GM12878 (cell line): Measurements from ENCODE around the gene CPLX4. TPM values are rescaled to one million over a fixed set of nuclear protein-coding genes. Genes with fewer than 3 reads are reported as not detected.
A peak's percentile ranks its signal among the peaks of the same experiment; 100 is the strongest.

Experiments used
- ATAC-seq: fragments of 200-7000 bp; cut with Tn5 transposase; 3 replicates; pipeline ENCODE4 v1.9.1; 2020; ENCODE audit warnings: mild to moderate bottlenecking, moderate library complexity
- BruUV-seq: library from RNA; stranded (reverse); fragments of 400-500 nt; replicated peaks from 2 replicates; lab custom pipeline; 2021; lab: Mats Ljungman, UMichigan
- CTCF ChIA-PET: fragments of 300-600 bp; sonication (Branson Sonifier 250); formaldehyde crosslinking; extraction: SDS; loops from one replicate; lab custom pipeline; 2021; ENCODE audit warnings: inconsistent platforms; lab: Yijun Ruan, JAX
- POLR2A ChIA-PET: fragments of 350-600 bp; formaldehyde crosslinking; extraction: SDS; loops from one replicate; lab custom pipeline; 2021; ENCODE audit warnings: inconsistent platforms; lab: Charles Lee
- RAD21 ChIA-PET: fragments of 300-600 bp; sonication (Branson Sonifier 250); formaldehyde crosslinking; loops from one replicate; lab custom pipeline; 2023; ENCODE audit warnings: antibody characterized with exemption; ENCODE audit not compliant: unreplicated experiment; lab: Charles Lee
- SMC1A ChIA-PET: fragments of 300-600 bp; sonication (Branson Sonifier 250); formaldehyde crosslinking; loops from one replicate; lab custom pipeline; 2023; ENCODE audit not compliant: unreplicated experiment, uncharacterized antibody; lab: Charles Lee
- DNase-seq: peaks from one replicate; pipeline ENCODE4 v3.0.0-alpha.2; 2011; ENCODE audit warnings: low read depth, low spot score
- FAIRE-seq: peaks from 3 replicates; lab custom pipeline; 2011; peaks lifted over from hg19 to GRCh38; lab: Jason Lieb, UNC
- H2AFZ ChIP-seq: 2 replicates; pipeline ENCODE4 v1.6.0; 2011; ENCODE audit warnings: low read depth, low read length, control low read depth; ENCODE audit not compliant: control insufficient read depth
- H3K27ac ChIP-seq: 2 replicates; pipeline ENCODE4 v1.5.1; 2011; ENCODE audit warnings: control low read depth; ENCODE audit not compliant: control insufficient read depth, insufficient read depth
- H3K27me3 ChIP-seq, 2 experiments: replicated peaks in 1 of 2; 2 replicates each; pipeline versions ENCODE4 v1.6.0 to v1.6.1; 2011; ENCODE audit warnings: low read length in 1 of 2; ENCODE audit not compliant: control insufficient read depth in 2 of 2, insufficient read depth in 2 of 2
- H3K36me3 ChIP-seq, 2 experiments: 2 replicates each; pipeline ENCODE4 v1.5.1; 2011; ENCODE audit warnings: low read length in 1 of 2; ENCODE audit not compliant: control insufficient read depth in 2 of 2, insufficient read depth in 2 of 2
- H3K4me1 ChIP-seq: 2 replicates; pipeline ENCODE4 v1.6.1; 2011; ENCODE audit warnings: mild to moderate bottlenecking, low read length, moderate library complexity, mixed read lengths; ENCODE audit not compliant: control insufficient read depth, insufficient read depth
- H3K4me2 ChIP-seq: 2 replicates; pipeline ENCODE4 v1.6.0; 2011; ENCODE audit warnings: control low read depth; ENCODE audit not compliant: control insufficient read depth, insufficient read depth
- H3K4me3 ChIP-seq: fragments of 200-600 bp; sonication (generic); 2 replicates; pipeline ENCODE4 v1.5.1; 2016
- H3K79me2 ChIP-seq: 2 replicates; pipeline ENCODE4 v1.6.0; 2011; ENCODE audit warnings: low read length; ENCODE audit not compliant: control insufficient read depth, insufficient read depth
- H3K9ac ChIP-seq: 2 replicates; pipeline ENCODE4 v1.8.0; 2011; ENCODE audit warnings: low read length, control low read depth, mixed read lengths; ENCODE audit not compliant: control insufficient read depth, insufficient read depth
- H3K9me3 ChIP-seq: replicated peaks from 3 replicates; pipeline ENCODE4 v1.5.1; 2011; ENCODE audit warnings: mild to moderate bottlenecking, low read length; ENCODE audit not compliant: control insufficient read depth, insufficient read depth
- H4K20me1 ChIP-seq: 2 replicates; pipeline ENCODE4 v1.6.0; 2011; ENCODE audit not compliant: control insufficient read depth, insufficient read depth
- CEBPB ChIP-seq, 2 experiments: fragments of 150-350 bp in 1 of 2; IDR thresholded peaks; 2 replicates each; pipeline ENCODE4 v1.6.1; 2012 to 2014; ENCODE audit warnings: low read depth in 2 of 2, low read length in 2 of 2, borderline replicate concordance in 1 of 2, inconsistent platforms in 1 of 2
- CEBPZ ChIP-seq: fragments of 150-350 bp; IDR thresholded peaks from 2 replicates; pipeline ENCODE4 v1.6.1; 2016; ENCODE audit warnings: low read depth, low read length
- CTCF ChIP-seq, 3 experiments: IDR thresholded peaks in 2 of 3; conservative IDR thresholded peaks in 1 of 3; 2 replicates each; pipeline ENCODE4 v1.5.1; 2011; ENCODE audit warnings: low read depth in 3 of 3, low read length in 3 of 3, mild to moderate bottlenecking in 3 of 3, control low read depth in 2 of 3, moderate library complexity in 2 of 3, inconsistent platforms in 1 of 3, mixed read lengths in 1 of 3; ENCODE audit not compliant: control insufficient read depth in 2 of 3, insufficient read depth in 1 of 3; ENCODE audit errors: extremely low read depth in 1 of 3
- EZH2 ChIP-seq: IDR thresholded peaks from 2 replicates; pipeline ENCODE4 v1.6.1; 2012; ENCODE audit warnings: low read depth, mild to moderate bottlenecking, control low read depth, inconsistent platforms, low read length, borderline replicate concordance; ENCODE audit not compliant: control insufficient read depth
- MYC ChIP-seq: IDR thresholded peaks from 2 replicates; pipeline ENCODE4 v1.6.1; 2011; ENCODE audit warnings: mild to moderate bottlenecking, low read length, moderate library complexity, inconsistent platforms; ENCODE audit not compliant: insufficient read depth, insufficient replicate concordance, insufficient read length, severe bottlenecking
- REST ChIP-seq: IDR thresholded peaks from 2 replicates; pipeline ENCODE4 v1.6.1; 2012; ENCODE audit warnings: mild to moderate bottlenecking, low read depth, low read length
- SUZ12 ChIP-seq: fragments of 200-600 bp; sonication (generic); IDR thresholded peaks from one replicate; pipeline ENCODE4 v1.6.1; 2018; ENCODE audit warnings: antibody characterized with exemption, mild to moderate bottlenecking; ENCODE audit not compliant: unreplicated experiment
- WGBS: methylation state at CpG from one replicate; pipeline ENCODE4 v1.1.6; 2016; ENCODE audit warnings: low lambda C conversion rate; ENCODE audit not compliant: insufficient replicate concordance, insufficient coverage; ENCODE audit errors: missing lambda C conversion rate; 5-methylcytosine and 5-hydroxymethylcytosine counted together
- in situ Hi-C: fragments of 300-500 bp; cut with MboI; formaldehyde crosslinking; loops from 9 replicates; pipeline ENCODE4 v1.14.3; 2018; ENCODE audit warnings: mixed read lengths
- intact Hi-C: fragments of 100-400 bp; cut with micrococcal nuclease; formaldehyde crosslinking; loops from one replicate; pipeline ENCODE4 v1.14.2; 2022; ENCODE audit not compliant: unreplicated experiment
- polyA plus RNA-seq, 11 experiments: library from polyadenylated mRNA; depleted of rRNA in 4 of 11; unstranded in 6 of 11; stranded (reverse) in 5 of 11; fragments of >200 nt; fragmentation: Nextera tagmentation in 4 of 11; fragmentation: Illumina TruSeq in 1 of 11; extraction: Ambion mirVana in 4 of 11; extraction: Trizol in 1 of 11; gene quantifications; 1 replicate in 1 of 11; 2 replicates in 10 of 11; pipeline versions ENCODE4 v1.2.1 to v1.2.3, GENCODE V29; 2011 to 2016; ENCODE audit warnings: inconsistent platforms in 2 of 11, missing spikeins in 2 of 11, low read depth in 1 of 11
- total RNA-seq, 4 experiments: library from RNA; depleted of rRNA in 3 of 4; stranded (reverse); fragments of >200 nt in 3 of 4; fragmentation: Illumina TruSeq in 1 of 4; extraction: Trizol in 1 of 4; gene quantifications; 2 replicates each; pipeline versions ENCODE4 v1.2.1 to v1.2.3, GENCODE V29; 2013 to 2021

Gene CPLX4
- total and polyA plus RNA-seq, 10 of the 15 experiments (the other 5 are each of a cell fraction or from before 2014, with no cell fraction given) = not detected

- CTCF ChIA-PET = no interaction called here
- H3K4me3 ChIP-seq = peak within 1 kb of the TSS; percentile 32; the same call in 1 of the 2 replicates
- H2AFZ ChIP-seq = no peak within 1 kb of the TSS
- no peaks in the 10 kb centered on the region for H3K36me3 ChIP-seq
- ATAC-seq (peak; percentile 62), DNase-seq (no peak)
- no peaks in the 10 kb centered on the region for H3K79me2 ChIP-seq
- no peak within 1 kb of the TSS for H3K27ac ChIP-seq
- 0 out of 2 replicates have a peak within 1 kb of the TSS, but pooled peaks have one; percentile 27 for H3K4me2 ChIP-seq
- peaks cover 23 to 42% of the 10 kb centered on the region in 2 experiments for H3K27me3 ChIP-seq
- no peaks in the 10 kb centered on the region for H3K4me1 ChIP-seq
- RAD21 ChIA-PET = interaction anchor here (1.3 kb wide), 1 partner anchor 43 kb away, joined by 5 read pairs; no protein-coding TSS in a partner anchor
- H3K9ac ChIP-seq = no peak within 1 kb of the TSS
- no peaks in the 10 kb centered on the region for H4K20me1 ChIP-seq
- intact Hi-C loops = no loop called here
- in situ Hi-C loops = no loop called here
- WGBS = 61% methylated on average over 59 of the region's 88 CpGs
- no TSS peak for BruUV-seq
- TF ChIP-seq CEBPB (IDR thresholded peaks at IDR 0.05; ENCODE audit: borderline replicate concordance in 1 of 2, low read depth in 2 of 2, low read length in 2 of 2) (no peak), EZH2 (no peak), REST (no peak), CTCF (IDR thresholded peaks at IDR 0.05 in 2 of 3, conservative IDR thresholded peaks at IDR 0.05 in 1 of 3; ENCODE audit: control insufficient read depth in 2 of 3, extremely low read depth in 1 of 3, insufficient read depth in 1 of 3, low read depth in 3 of 3, low read length in 3 of 3) (0 out of 6 replicates have a peak, but pooled peaks of 1 of the 3 experiments have one; percentile 8), SUZ12 (peak; percentile 35), MYC (no peak), CEBPZ (no peak)
- TF ChIP-seq, all 136 proteins: peak for 2
- POLR2A ChIA-PET = no interaction called here
- H3K9me3 ChIP-seq = no peaks in the 10 kb centered on the region; the same call in 2 of the 3 replicates
- SMC1A ChIA-PET = no interaction called here
- FAIRE-seq = no peak
Observed at GRCh38 chr18:59272891-59273758, 45.3 kb downstream of the CPLX4 start, which contains the start of gene RAX. RAX (minus strand) TSS chr18:59273454; CDS start chr18:59273206, 248 bp downstream.
